Pancreas (tissue), 10 donors: ENCODE results near the gene ATP11B. TPM values are rescaled to one million over a fixed set of nuclear protein-coding genes. Genes with fewer than 3 reads are reported as not detected.

ENCODE experiments used
- ATAC-seq, 4 donors: fragments of 200-7000 bp; cut with Tn5 transposase; one replicate each; pipeline versions ENCODE4 v1.8.0 to v1.9.1; 2020; ENCODE audit warnings: mild to moderate bottlenecking in 4 of 4, moderate library complexity in 4 of 4
- DNase-seq, 6 donors: peaks; one replicate each; pipeline ENCODE4 v3.0.0-alpha.2; 2020
- FAIRE-seq: peaks from 2 replicates; lab custom pipeline; 2012; peaks lifted over from hg19 to GRCh38; lab: Jason Lieb, UNC
- H3K27ac ChIP-seq, 4 donors: fragments of 200-600 bp; sonication (generic); 1 replicate in 3 of 4; 2 replicates in 1 of 4; pipeline versions ENCODE4 v1.5.0 to v1.8.0; 2020
- H3K27me3 ChIP-seq, 4 donors: fragments of 200-600 bp; one replicate each; pipeline ENCODE4 v1.8.0; 2021
- H3K36me3 ChIP-seq, 3 donors: fragments of 200-600 bp; sonication (generic) in 1 of 3; one replicate each; pipeline versions ENCODE4 v1.5.0 to v1.8.0; 2020 to 2021
- H3K4me1 ChIP-seq, 3 donors: fragments of 200-600 bp; one replicate each; pipeline ENCODE4 v1.8.0; 2021
- H3K4me3 ChIP-seq, 4 donors: fragments of 200-600 bp; sonication (generic) in 2 of 4; one replicate each; pipeline versions ENCODE4 v1.5.0 to v1.8.0; 2020 to 2021
- H3K9me3 ChIP-seq, 4 donors: fragments of 200-600 bp; one replicate each; pipeline ENCODE4 v1.8.0; 2021
- WGBS, 2 donors: extraction: QIAGEN DNeasy Blood & Tissue Kit; methylation state at CpG; one replicate each; pipeline ENCODE4 v1.1.7; 2013; 5-methylcytosine and 5-hydroxymethylcytosine counted together
- intact Hi-C, 3 donors: fragments of 100-400 bp; cut with DNase I; formaldehyde crosslinking; loops; one replicate each; pipeline versions ENCODE4 v1.11.1 to v1.14.2; 2022
- polyA plus RNA-seq, 2 donors: library from polyadenylated mRNA; stranded (reverse); fragments of 200-250 nt; gene quantifications; one replicate each; pipeline ENCODE4 v1.2.3, GENCODE V29; 2013
- total RNA-seq, 6 donors: library from RNA; stranded (reverse); fragmentation: NEBNext Ultra II Directional in 4 of 6; extraction: Animal tissue kit (Norgen Biotek cat#: 25700) in 4 of 6; gene quantifications; one replicate each; pipeline versions ENCODE4 v1.2.1 to v1.2.4, GENCODE V29; 2021 to 2023
- TF ChIP-seq, protein P1 (sequence below), 4 donors: fragments of 200-600 bp; sonication (generic) in 3 of 4; IDR thresholded peaks; one replicate each; pipeline versions ENCODE4 v1.5.0 to v1.8.0; 2021; ENCODE audit warnings: antibody characterized with exemption in 4 of 4
- donor health status: healthy with polysubstance abuse.
- donor health status: DM: no; HTN: no; CAD: no; lungs with moderate emphysema.
- donor health status: DM: no; HTN: no; CAD: no.
- donor health status: control.
- donor health status: control.
- donor health status: Bipolar disorder and iron deficiency.
- donor health status: DM: yes; HTN: yes; CAD: no.
- donor health status: DM: no; HTN: no; CAD: no.
- donor health status: DM: no; HTN: no; CAD: no.
- donor health status: DM: yes; HTN: yes; CAD: no.

Gene ATP11B
- total and polyA plus RNA-seq, 8 donors: 3.2 to 50.2 (median 28.7) TPM

DNA sequence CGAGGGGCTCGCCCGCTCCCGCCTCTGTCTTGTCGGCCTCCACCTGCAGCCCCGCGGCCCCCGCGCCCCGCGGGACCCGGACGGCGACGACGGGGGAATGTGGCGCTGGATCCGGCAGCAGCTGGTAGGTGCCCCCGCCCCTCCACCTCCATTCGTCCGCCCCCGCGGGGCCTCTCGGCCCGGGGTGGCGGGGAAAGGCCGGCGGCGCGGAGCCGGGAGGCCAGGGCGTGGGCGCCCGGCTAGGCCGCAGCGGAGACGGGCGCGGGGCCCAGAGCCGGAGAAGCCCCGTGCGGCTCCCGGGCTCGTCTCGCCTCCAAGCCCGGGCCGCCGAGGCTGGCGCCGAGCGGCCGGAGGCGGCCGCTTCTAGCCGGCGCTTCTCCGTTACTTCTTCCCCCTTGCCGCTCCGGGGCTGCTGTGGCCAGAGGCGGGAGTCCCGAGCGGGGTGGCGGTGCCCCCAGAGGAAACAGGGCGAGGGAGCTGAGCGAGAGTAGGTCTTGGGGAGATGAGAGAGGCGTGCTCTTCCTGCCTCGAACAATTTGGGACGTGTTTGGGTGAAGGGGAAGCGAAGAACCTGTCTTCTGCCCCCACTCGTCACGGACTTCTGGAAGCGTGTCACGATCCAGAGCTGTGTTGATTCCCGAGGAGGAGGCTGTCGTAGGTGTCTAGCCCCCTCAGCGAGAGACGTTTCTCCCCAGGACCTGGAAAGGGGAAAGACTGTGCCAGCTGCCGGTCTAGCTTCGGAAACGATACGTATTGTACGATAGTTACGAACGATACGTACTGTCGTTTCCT lies 555 bp downstream of the ATP11B start:
- intact Hi-C loops: no loop called here
- 0 to 1% methylated on average over 63 to 86 of the region's 86 CpGs for WGBS, 2 donors
- ATAC-seq (peak; percentile 51 to 74 (median 56)), FAIRE-seq (no peak), DNase-seq (peak; percentile 19 to 83 (median 45))
- Histone ChIP-seq H3K9me3 (no peaks in the 10 kb centered on the region), H3K4me3 (peak overlapping the region; percentile 73 to 95 (median 88)), H3K27ac (peak overlapping the region; percentile 80 to 98 (median 94)), H3K27me3 (no peaks in the 10 kb centered on the region), H3K4me1 (peaks cover 8 to 21% (median 12%) of the 10 kb centered on the region in 3 donors), H3K36me3 (no peaks in the 10 kb centered on the region)
- TF ChIP-seq, protein P1, sequence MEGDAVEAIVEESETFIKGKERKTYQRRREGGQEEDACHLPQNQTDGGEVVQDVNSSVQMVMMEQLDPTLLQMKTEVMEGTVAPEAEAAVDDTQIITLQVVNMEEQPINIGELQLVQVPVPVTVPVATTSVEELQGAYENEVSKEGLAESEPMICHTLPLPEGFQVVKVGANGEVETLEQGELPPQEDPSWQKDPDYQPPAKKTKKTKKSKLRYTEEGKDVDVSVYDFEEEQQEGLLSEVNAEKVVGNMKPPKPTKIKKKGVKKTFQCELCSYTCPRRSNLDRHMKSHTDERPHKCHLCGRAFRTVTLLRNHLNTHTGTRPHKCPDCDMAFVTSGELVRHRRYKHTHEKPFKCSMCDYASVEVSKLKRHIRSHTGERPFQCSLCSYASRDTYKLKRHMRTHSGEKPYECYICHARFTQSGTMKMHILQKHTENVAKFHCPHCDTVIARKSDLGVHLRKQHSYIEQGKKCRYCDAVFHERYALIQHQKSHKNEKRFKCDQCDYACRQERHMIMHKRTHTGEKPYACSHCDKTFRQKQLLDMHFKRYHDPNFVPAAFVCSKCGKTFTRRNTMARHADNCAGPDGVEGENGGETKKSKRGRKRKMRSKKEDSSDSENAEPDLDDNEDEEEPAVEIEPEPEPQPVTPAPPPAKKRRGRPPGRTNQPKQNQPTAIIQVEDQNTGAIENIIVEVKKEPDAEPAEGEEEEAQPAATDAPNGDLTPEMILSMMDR (IDR thresholded peaks at IDR 0.05): no peak

DNA sequence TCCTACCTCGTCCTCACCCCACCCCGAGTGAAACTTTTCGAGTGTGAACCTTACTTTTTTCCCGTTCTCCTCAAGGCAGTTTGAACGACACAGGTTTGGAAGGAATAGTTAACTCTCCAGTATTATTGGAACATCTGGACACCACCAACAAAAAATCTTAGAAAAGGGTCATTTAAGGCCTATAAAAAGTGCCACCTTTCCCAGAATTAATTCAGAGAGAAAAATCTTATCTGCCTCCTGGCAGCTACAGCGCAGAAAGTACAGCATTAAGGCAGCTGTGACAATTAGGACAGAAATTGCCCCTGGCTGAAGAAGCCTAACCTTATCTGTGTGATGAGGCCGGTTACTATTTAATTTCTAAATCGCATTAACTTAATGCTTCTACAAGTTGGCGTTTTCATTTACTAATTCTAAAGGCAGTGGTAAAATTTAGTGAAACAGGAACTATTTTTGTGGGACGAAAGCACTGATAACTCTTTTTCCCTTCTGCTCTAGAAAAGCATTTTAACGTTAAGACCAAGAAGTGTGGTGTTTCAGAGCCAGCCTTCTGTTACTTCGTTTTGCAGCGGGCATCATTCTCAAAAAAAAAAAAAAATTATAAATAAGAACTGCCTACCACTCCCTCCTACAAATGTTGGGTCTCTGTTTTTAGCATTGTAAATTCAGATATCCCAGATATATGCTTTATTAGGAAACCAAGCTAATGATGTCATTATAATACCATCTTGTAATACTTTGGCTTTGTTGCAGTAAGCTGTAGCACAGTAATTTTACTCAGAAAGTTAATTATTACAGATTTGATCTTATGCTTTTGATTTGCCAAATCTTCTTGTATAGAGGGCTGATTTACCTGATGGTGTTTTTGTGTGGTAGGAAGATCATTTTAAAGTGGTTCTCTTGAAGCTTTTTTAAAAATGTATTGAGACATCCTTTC lies 1.4 kb downstream of the ATP11B start:
- TF ChIP-seq, protein P1 (IDR thresholded peaks at IDR 0.05): no peak
- 2 to 3% methylated on average over 13 of the region's 13 CpGs for WGBS, 2 donors
- ATAC-seq (peak in 2 of 4 donors; percentile 10 to 17), FAIRE-seq (no peak), DNase-seq (peak in 1 of 6 donors; percentile 21)
- intact Hi-C loops: no loop called here
- peaks cover 8 to 21% (median 12%) of the 10 kb centered on the region in 3 donors for H3K4me1 ChIP-seq
- H3K4me3 ChIP-seq: peak overlapping the region; percentile 73 to 95 (median 88)
- no peaks in the 10 kb centered on the region for H3K36me3 ChIP-seq
- no peaks in the 10 kb centered on the region for H3K9me3 ChIP-seq
- no peaks in the 10 kb centered on the region for H3K27me3 ChIP-seq
- peak overlapping the region; percentile 80 to 98 (median 94) for H3K27ac ChIP-seq

- 9 to 11% methylated on average over 3 of the region's 3 CpGs for WGBS, 2 donors
- intact Hi-C loops: no loop called here
- peaks cover 8 to 21% (median 12%) of the 10 kb centered on the region in 3 donors for H3K4me1 ChIP-seq
- FAIRE-seq (no peak), ATAC-seq (peak in 1 of 4 donors; percentile 6), DNase-seq (no peak)
- H3K4me3 ChIP-seq: peak overlapping the region in 2 of 4 donors; percentile 83 to 93
- H3K27me3 ChIP-seq: no peaks in the 10 kb centered on the region
- H3K36me3 ChIP-seq: no peaks in the 10 kb centered on the region
- no peaks in the 10 kb centered on the region for H3K9me3 ChIP-seq
- TF ChIP-seq, protein P1 (IDR thresholded peaks at IDR 0.05): no peak
- H3K27ac ChIP-seq: peak overlapping the region in 2 of 4 donors; percentile 94 to 98
Observed at GRCh38 chr3:182795389-182795782, 2.1 kb downstream of the ATP11B start.

DNA sequence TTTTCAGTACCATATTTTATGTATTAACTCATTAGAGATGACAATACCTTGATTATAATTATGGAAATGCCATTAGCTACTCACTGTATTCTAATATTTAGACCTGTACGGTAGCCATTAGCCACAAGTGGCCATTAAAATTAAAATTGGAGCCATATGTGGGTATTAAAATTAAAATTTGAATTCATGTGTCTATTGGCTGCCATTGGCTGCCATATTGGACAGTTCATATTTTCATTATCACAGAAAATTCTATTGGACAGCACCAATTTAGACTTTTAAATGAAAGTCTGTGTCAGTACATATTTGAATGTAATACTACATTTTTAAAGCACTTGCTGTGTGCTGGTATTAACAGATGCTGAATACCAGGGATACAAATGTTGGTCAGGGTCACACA lies 3.0 kb downstream of the ATP11B start:
- H3K27ac ChIP-seq: no peak overlapping the region
- intact Hi-C loops: no loop called here
- 96% methylated on average over 1 of the region's 1 CpG for WGBS, 2 donors
- no peaks in the 10 kb centered on the region for H3K36me3 ChIP-seq
- no peak overlapping the region for H3K4me3 ChIP-seq
- DNase-seq (no peak), ATAC-seq (no peak), FAIRE-seq (no peak)
- no peaks in the 10 kb centered on the region for H3K9me3 ChIP-seq
- H3K27me3 ChIP-seq: no peaks in the 10 kb centered on the region
- TF ChIP-seq, protein P1 (IDR thresholded peaks at IDR 0.05): no peak
- peaks cover 8 to 21% (median 12%) of the 10 kb centered on the region in 3 donors for H3K4me1 ChIP-seq
